ENCODE results near the gene ARHGAP45. TPM values are rescaled to one million over a fixed set of nuclear protein-coding genes. Genes with fewer than 3 reads are reported as not detected.
A peak's percentile ranks its signal among the peaks of the same experiment; 100 is the strongest.
"Not testable (repeated sequence)": the region's sequence is repeated elsewhere in the genome, so short reads cannot be mapped to it uniquely, and the experiment has no call there.

ARHGAP45 gene
- total and polyA plus RNA-seq, 5 donors: 5.9 to 10.4 (median 8.5) TPM

- DNase-seq (peak; percentile 23 to 71 (median 62)), ATAC-seq (no peak)
- 92% methylated on average over 48 of the region's 48 CpGs for WGBS
- no peak overlapping the region for H3K4me3 ChIP-seq (ENCODE audit: low read length)
- H3K9me3 ChIP-seq (ENCODE audit: control insufficient read depth, low read length): no peaks in the 10 kb centered on the region
- intact Hi-C loops (cut with DNase I): loop anchor here in 1 of 4 donors (10.0 kb wide), 1 partner anchor 84 kb away; the partner anchor contains the start of genes CNN2, RNU6-2 and TMEM259
- H3K27me3 ChIP-seq (ENCODE audit: control insufficient read depth, insufficient read depth): no peaks in the 10 kb centered on the region
- H3K27ac ChIP-seq (ENCODE audit: low read length): no peak overlapping the region
- no peaks in the 10 kb centered on the region for H3K4me1 ChIP-seq (ENCODE audit: control insufficient read depth, insufficient read depth, low read length)
These were observed 42.1 kb downstream of the ARHGAP45 start for GRCh38 chr19:1109032-1109551.

DNA sequence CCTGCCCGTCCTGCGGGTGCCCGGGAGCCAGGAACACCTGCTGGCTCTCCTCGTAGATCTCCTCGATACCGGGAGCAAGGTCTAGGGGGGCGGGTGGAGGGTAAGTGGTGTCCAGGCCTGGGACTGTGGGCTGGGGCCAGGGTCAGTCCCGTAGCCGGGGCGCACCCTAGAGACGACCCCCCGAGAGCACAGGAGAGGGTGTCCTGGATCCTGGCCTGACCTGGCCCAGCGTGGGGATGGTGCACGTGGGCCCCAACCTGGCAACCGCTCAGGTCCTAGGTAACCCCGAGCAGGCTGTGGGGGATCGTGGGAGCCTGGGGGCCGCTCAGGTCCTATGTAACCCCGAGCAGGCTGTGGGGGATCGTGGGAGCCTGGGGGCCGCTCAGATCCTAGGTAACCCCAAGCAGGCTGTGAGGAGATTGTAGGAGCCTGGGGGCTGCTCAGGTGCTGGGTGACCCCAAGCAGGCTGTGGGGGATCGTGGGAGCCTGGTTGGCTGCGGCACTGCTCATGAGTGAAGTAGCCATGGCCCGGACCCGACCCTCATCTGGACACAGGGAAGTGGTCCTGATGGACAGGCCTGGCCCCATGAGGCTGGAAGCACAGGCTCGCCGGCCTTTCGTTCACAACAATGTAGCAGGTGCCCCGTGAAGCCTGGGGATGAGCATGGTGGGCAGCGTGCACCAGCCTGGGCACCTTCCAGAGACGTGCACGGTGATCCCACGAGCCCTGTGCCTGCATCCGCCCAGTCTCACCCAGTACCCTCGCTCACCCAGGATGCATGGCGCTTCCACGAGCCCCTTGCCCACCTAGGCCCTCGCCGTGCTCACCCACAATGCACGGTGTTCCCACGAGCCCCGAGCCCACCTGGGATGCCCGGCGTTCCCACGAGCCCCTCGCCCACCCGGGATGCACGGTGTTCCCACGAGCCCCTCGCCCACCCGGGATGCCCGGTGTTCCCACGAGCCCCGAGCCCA is 43.0 kb downstream of the ARHGAP45 start:
- H3K9me3 ChIP-seq (ENCODE audit: control insufficient read depth, low read length): no peaks in the 10 kb centered on the region
- H3K4me3 ChIP-seq (ENCODE audit: low read length): no peak overlapping the region
- intact Hi-C loops (cut with DNase I): loop anchor here in 3 of 4 donors (5.0 to 10.0 kb wide), 2 partner anchors 82 to 85 kb away; partner anchors contain the start of genes CNN2 (in 1 of the 3), RNU6-2 (in 1 of the 3) and TMEM259 (in 1 of the 3)
- WGBS: 91% methylated on average over 54 of the region's 54 CpGs
- no peaks in the 10 kb centered on the region for H3K4me1 ChIP-seq (ENCODE audit: control insufficient read depth, insufficient read depth, low read length)
- ATAC-seq (no peak), DNase-seq (peak in 2 of 3 donors; percentile 64 to 66)
- no peaks in the 10 kb centered on the region for H3K27me3 ChIP-seq (ENCODE audit: control insufficient read depth, insufficient read depth)
- no peak overlapping the region for H3K27ac ChIP-seq (ENCODE audit: low read length)

DNA sequence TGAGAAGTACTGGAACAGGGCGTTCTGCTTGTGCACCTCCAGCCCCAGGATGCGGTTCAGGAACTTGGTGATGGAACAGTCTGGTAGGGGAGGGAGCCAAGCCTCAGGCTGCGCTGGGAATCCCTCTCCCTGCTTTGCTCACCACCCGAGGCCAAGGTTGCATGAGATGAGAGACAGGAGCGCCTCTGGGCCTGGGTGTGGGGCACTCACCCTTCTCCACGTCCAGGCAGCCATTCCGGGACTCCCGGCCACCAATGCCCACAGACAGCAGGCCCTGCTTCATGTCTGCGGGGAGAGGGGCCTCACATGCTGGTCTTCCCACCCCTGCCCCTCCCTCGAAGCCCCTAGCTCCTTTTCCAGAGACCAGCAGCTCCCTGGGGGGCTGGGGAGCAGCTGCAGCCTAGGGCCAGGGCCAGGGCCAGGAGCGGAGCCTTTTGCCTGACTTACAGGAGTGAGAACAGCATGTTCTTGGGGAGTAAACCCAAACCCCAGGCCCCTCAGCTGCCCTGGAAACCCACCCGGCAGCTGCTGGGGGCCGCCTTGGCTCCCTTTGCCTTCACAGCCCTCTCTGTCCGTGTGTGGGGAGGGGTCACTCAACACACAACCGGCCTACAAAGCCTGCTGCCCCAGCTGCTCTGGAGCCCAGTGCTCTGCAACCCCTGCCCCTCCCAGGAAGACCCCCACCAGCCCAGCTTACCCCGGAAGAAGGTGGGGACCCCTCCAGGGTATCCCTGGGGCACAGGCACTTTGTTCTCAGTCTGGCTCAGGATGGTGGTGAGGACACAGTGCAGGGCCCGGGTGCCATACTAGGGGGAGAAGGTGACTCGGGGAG is 44.1 kb downstream of the ARHGAP45 start:
- no peak for ATAC-seq
- WGBS: 73% methylated on average over 18 of the region's 18 CpGs
- intact Hi-C loops (cut with DNase I): loop anchor here in 3 of 4 donors (5.0 kb wide), 1 partner anchor 81 kb away; no protein-coding TSS in a partner anchor
- H3K27ac ChIP-seq (ENCODE audit: low read length): no peak overlapping the region
- no peaks in the 10 kb centered on the region for H3K4me1 ChIP-seq (ENCODE audit: control insufficient read depth, insufficient read depth, low read length)
- no peak overlapping the region for H3K4me3 ChIP-seq (ENCODE audit: low read length)
- no peaks in the 10 kb centered on the region for H3K9me3 ChIP-seq (ENCODE audit: control insufficient read depth, low read length)
- H3K27me3 ChIP-seq (ENCODE audit: control insufficient read depth, insufficient read depth): no peaks in the 10 kb centered on the region
- peak in 2 of 3 donors; percentile 54 to 66 for DNase-seq

- 78% methylated on average over 18 of the region's 18 CpGs for WGBS
- H3K9me3 ChIP-seq (ENCODE audit: control insufficient read depth, low read length): no peaks in the 10 kb centered on the region
- H3K27me3 ChIP-seq (ENCODE audit: control insufficient read depth, insufficient read depth): no peaks in the 10 kb centered on the region
- ATAC-seq: no peak
- H3K4me1 ChIP-seq (ENCODE audit: control insufficient read depth, insufficient read depth, low read length): no peaks in the 10 kb centered on the region
- intact Hi-C loops (cut with DNase I): loop anchor here in 3 of 4 donors (5.0 kb wide), 1 partner anchor 81 kb away; no protein-coding TSS in a partner anchor
- no peak overlapping the region for H3K27ac ChIP-seq (ENCODE audit: low read length)
- H3K4me3 ChIP-seq (ENCODE audit: low read length): no peak overlapping the region
- DNase-seq: peak in 1 of 3 donors; percentile 60
These were observed 44.8 kb downstream of the ARHGAP45 start for GRCh38 chr19:1111641-1112267.

GRCh38 chr19:1112268-1113029 is 45.5 kb downstream of the ARHGAP45 start:
- H3K9me3 ChIP-seq (ENCODE audit: control insufficient read depth, low read length): no peaks in the 10 kb centered on the region
- 70% methylated on average over 71 of the region's 71 CpGs for WGBS
- H3K27me3 ChIP-seq (ENCODE audit: control insufficient read depth, insufficient read depth): no peaks in the 10 kb centered on the region
- H3K27ac ChIP-seq (ENCODE audit: low read length): peak overlapping the region; percentile 32
- H3K4me1 ChIP-seq (ENCODE audit: control insufficient read depth, insufficient read depth, low read length): no peaks in the 10 kb centered on the region
- peak; percentile 22 to 28 for ATAC-seq
- intact Hi-C loops (cut with DNase I): loop anchor here in 3 of 4 donors (5.0 kb wide), 1 partner anchor 80 kb away; no protein-coding TSS in a partner anchor
- DNase-seq: peak in 2 of 3 donors; percentile 83 to 85
- no peak overlapping the region for H3K4me3 ChIP-seq (ENCODE audit: low read length)

DNA sequence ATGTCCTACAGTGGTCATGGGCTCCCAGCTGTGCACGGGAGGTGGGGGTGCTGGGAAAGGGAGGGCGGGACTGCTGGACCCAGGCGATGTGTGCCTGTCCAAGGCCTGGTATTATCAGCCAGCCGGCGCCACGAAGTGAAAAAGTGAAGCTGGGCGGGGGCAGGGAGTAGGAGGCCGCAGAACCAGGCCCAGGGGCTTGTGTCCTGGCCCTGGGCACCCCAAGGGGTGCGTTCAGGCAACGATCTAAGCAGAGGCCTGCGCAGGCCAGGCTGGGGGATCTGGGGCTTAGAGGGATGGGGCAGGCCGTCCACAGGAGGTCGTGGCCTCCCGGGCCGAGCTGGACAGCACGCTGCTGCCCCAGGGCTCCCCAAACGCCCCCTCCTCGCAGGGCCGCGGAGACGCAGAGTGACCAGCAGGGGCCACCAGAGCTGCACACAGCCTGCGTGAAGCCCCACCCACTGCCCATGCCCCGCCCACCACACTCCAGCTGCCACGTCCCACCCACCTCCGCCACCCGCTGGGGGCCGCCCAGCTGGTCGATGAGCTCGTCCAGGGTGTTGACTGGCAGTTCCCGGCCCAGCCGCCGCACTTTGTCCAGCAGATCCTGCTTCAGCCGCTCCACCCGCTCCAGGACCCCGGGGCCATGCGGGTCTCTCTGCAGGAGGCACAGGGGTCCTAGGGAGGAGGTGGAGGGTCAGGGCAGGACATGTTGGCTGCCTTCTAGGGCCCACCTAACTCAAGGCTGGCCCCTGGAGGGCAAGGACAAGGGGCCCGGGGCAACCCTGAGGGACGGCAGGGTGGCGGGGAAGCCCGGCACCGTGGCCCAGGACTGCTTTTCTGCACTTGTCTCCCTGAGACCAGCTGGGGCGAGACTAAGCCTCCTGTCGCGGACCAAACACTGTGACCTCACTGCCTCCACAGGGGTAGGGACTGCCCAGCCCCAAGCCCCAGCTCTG is 46.3 kb downstream of the ARHGAP45 start:
- Histone ChIP-seq H3K4me3 (ENCODE audit: low read length) (no peak overlapping the region), H3K4me1 (ENCODE audit: control insufficient read depth, insufficient read depth, low read length) (no peaks in the 10 kb centered on the region), H3K9me3 (ENCODE audit: control insufficient read depth, low read length) (no peaks in the 10 kb centered on the region), H3K27me3 (ENCODE audit: control insufficient read depth, insufficient read depth) (no peaks in the 10 kb centered on the region), H3K27ac (ENCODE audit: low read length) (peak overlapping the region; percentile 32)
- DNase-seq: peak; percentile 98 to 99 (median 99)
- 21% methylated on average over 44 of the region's 44 CpGs for WGBS
- intact Hi-C loops (cut with DNase I): loop anchor here in 3 of 4 donors (5.0 kb wide), 1 partner anchor 79 kb away; no protein-coding TSS in a partner anchor
- ATAC-seq: peak; percentile 90 to 91

DNA sequence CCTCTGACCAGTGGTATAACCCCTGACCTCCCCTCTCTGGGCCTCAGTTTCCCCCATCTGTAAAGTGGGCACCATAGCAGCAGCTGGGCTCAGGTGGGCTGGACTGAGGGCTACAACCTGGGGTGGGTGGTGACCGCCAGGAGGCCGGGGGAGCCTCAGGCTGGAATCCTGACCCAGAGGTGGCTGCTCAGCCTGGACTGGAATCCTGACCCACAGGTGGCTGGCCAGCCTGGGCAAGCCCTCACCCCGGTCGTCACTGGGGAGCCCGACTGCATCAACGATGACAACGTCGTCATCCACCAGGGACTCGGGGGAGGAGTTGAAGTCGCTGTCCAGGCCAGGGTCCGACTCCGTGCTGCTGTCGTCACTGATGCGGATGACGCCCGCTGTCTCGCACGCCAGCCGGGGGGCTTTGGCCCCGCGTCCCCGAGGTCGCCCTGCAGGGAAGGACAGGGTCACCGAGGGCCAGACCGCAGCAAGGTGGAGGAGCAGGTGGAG is 47.1 kb downstream of the ARHGAP45 start:
- Histone ChIP-seq H3K27me3 (ENCODE audit: control insufficient read depth, insufficient read depth) (no peaks in the 10 kb centered on the region), H3K4me3 (ENCODE audit: low read length) (no peak overlapping the region), H3K9me3 (ENCODE audit: control insufficient read depth, low read length) (no peaks in the 10 kb centered on the region), H3K4me1 (ENCODE audit: control insufficient read depth, insufficient read depth, low read length) (no peaks in the 10 kb centered on the region), H3K27ac (ENCODE audit: low read length) (no peak overlapping the region)
- DNase-seq: peak in 2 of 3 donors; percentile 64 to 67
- no peak for ATAC-seq
- 89% methylated on average over 25 of the region's 25 CpGs for WGBS
- intact Hi-C loops (cut with DNase I): loop anchor here in 3 of 4 donors (5.0 kb wide), 1 partner anchor 78 kb away; no protein-coding TSS in a partner anchor

GRCh38 chr19:1114728-1115127 is 47.8 kb downstream of the ARHGAP45 start:
- 97% methylated on average over 9 of the region's 9 CpGs for WGBS
- H3K27ac ChIP-seq (ENCODE audit: low read length); H3K4me3 ChIP-seq (ENCODE audit: low read length); H3K27me3 ChIP-seq (ENCODE audit: control insufficient read depth, insufficient read depth); ATAC-seq; H3K9me3 ChIP-seq (ENCODE audit: control insufficient read depth, low read length); DNase-seq; H3K4me1 ChIP-seq (ENCODE audit: control insufficient read depth, insufficient read depth, low read length): not testable (repeated sequence)
- intact Hi-C loops (cut with DNase I): loop anchor here (5.0 kb wide), 1 partner anchor 78 kb away; no protein-coding TSS in a partner anchor

Data from right cardiac atrium (tissue), 5 donors.